SK-N-SH (cell line): ENCODE measurements around the gene ALDH1L2. TPM values are rescaled to one million over a fixed set of nuclear protein-coding genes. Genes with fewer than 3 reads are reported as not detected.
A peak's percentile ranks its signal among the peaks of the same experiment; 100 is the strongest.

Experiments
- CTCF ChIA-PET: fragments of 300-600, 350-600 bp; formaldehyde crosslinking; extraction: SDS; loops from one replicate; lab custom pipeline; 2021; lab: Yijun Ruan, JAX
- POLR2A ChIA-PET: fragments of 350-600 bp; sonication (Branson Sonifier 250); formaldehyde crosslinking; extraction: SDS; loops from one replicate; lab custom pipeline; 2020; ENCODE audit warnings: antibody characterized with exemption, inconsistent platforms; lab: Yijun Ruan, JAX
- DNase-seq: peaks from one replicate; pipeline ENCODE4 v3.0.0; 2012
- H2AFZ ChIP-seq: fragments of 200-600 bp; sonication (generic); 2 replicates; pipeline ENCODE4 v1.8.1; 2016; ENCODE audit warnings: antibody characterized with exemption, mild to moderate bottlenecking, low read depth
- H3F3A ChIP-seq: fragments of 200-600 bp; sonication (generic); replicated peaks from 2 replicates; pipeline ENCODE3; 2016; ENCODE audit warnings: antibody characterized with exemption, mild to moderate bottlenecking; ENCODE audit not compliant: insufficient read depth
- H3K27ac ChIP-seq, 2 experiments: fragments of 200-500 bp in 1 of 2; fragments of 200-600 bp in 1 of 2; sonication (Bioruptor generic) in 1 of 2; sonication (generic), shearing (Covaris generic) in 1 of 2; 2 replicates each; pipeline versions ENCODE4 v1.5.1 to v1.6.1; 2014 to 2016; ENCODE audit warnings: low read depth in 2 of 2, inconsistent platforms in 1 of 2, low read length in 1 of 2, mild to moderate bottlenecking in 1 of 2, mixed read lengths in 1 of 2
- H3K27me3 ChIP-seq: fragments of 200-600 bp; sonication (generic), shearing (Covaris generic); 2 replicates; pipeline ENCODE4 v1.6.1; 2016; ENCODE audit warnings: mixed run types; ENCODE audit not compliant: insufficient read depth
- H3K36me3 ChIP-seq, 2 experiments: fragments of 200-500 bp in 1 of 2; fragments of 200-600 bp in 1 of 2; sonication (Bioruptor generic) in 1 of 2; sonication (generic) in 1 of 2; replicated peaks in 1 of 2; 2 replicates each; pipeline versions ENCODE3 to v1.5.1; 2014 to 2016; ENCODE audit warnings: low read length in 1 of 2, mild to moderate bottlenecking in 1 of 2; ENCODE audit not compliant: insufficient read depth in 2 of 2, control insufficient read depth in 1 of 2
- H3K4me1 ChIP-seq, 2 experiments: fragments of 200-500 bp in 1 of 2; fragments of 200-600 bp in 1 of 2; sonication (Bioruptor generic) in 1 of 2; sonication (generic), shearing (Covaris generic) in 1 of 2; 2 replicates each; pipeline versions ENCODE4 v1.5.1 to v1.6.1; 2014 to 2016; ENCODE audit warnings: low read depth in 1 of 2, low read length in 1 of 2, mixed run types in 1 of 2; ENCODE audit not compliant: insufficient read depth in 2 of 2, control insufficient read depth in 1 of 2
- H3K4me2 ChIP-seq: fragments of 200-600 bp; sonication (generic), shearing (Covaris generic); 2 replicates; pipeline ENCODE4 v1.6.1; 2017; ENCODE audit warnings: mixed run types
- H3K4me3 ChIP-seq, 2 experiments: fragments of 200-500 bp in 1 of 2; fragments of 200-600 bp in 1 of 2; sonication (Bioruptor generic) in 1 of 2; sonication (generic), shearing (Covaris generic) in 1 of 2; 2 replicates each; pipeline versions ENCODE4 v1.5.1 to v1.8.1; 2014 to 2016; ENCODE audit warnings: low read depth in 2 of 2, inconsistent platforms in 1 of 2, low read length in 1 of 2, mild to moderate bottlenecking in 1 of 2, mixed read lengths in 1 of 2, moderate library complexity in 1 of 2
- H3K79me2 ChIP-seq: fragments of 200-600 bp; sonication (generic); 2 replicates; pipeline ENCODE4 v1.8.1; 2017; ENCODE audit warnings: mild to moderate bottlenecking; ENCODE audit not compliant: insufficient read depth
- H3K9ac ChIP-seq: fragments of 200-600 bp; sonication (generic); 2 replicates; pipeline ENCODE4 v1.6.1; 2017; ENCODE audit warnings: mixed run types
- H3K9me2 ChIP-seq: fragments of 200-600 bp; sonication (generic); 2 replicates; pipeline ENCODE4 v1.6.1; 2017; ENCODE audit warnings: mixed run types
- H3K9me3 ChIP-seq: fragments of 200-600 bp; sonication (generic); 2 replicates; pipeline ENCODE4 v1.6.1; 2017; ENCODE audit warnings: mixed run types, mild to moderate bottlenecking, moderate library complexity
- H4K20me1 ChIP-seq: fragments of 200-600 bp; sonication (generic); 2 replicates; pipeline ENCODE4 v1.6.1; 2017; ENCODE audit warnings: mild to moderate bottlenecking, mixed run types; ENCODE audit not compliant: insufficient read depth
- CHD2 ChIP-seq: fragments of 150-350 bp; IDR thresholded peaks from 2 replicates; pipeline ENCODE4 v1.6.1; 2018; ENCODE audit warnings: low read length; ENCODE audit not compliant: partially characterized antibody
- ELF1 ChIP-seq: IDR thresholded peaks from 2 replicates; pipeline ENCODE4 v1.4.0; 2012
- MXI1 ChIP-seq: IDR thresholded peaks from 2 replicates; pipeline ENCODE4 v1.6.1; 2012; ENCODE audit warnings: mild to moderate bottlenecking, low read depth, low read length, improper control_type of control experiment
- POLR2AphosphoS5 ChIP-seq: IDR thresholded peaks from 2 replicates; pipeline ENCODE4 v1.6.1; 2012; ENCODE audit warnings: low read depth, low read length
- TAF1 ChIP-seq: IDR thresholded peaks from 2 replicates; pipeline ENCODE4 v1.6.1; 2012; ENCODE audit warnings: low read depth, mild to moderate bottlenecking, low read length, moderate library complexity, borderline replicate concordance
- YY1 ChIP-seq: IDR thresholded peaks from 2 replicates; pipeline ENCODE4 v1.4.0; 2012; ENCODE audit warnings: low read depth, mild to moderate bottlenecking
- WGBS: methylation state at CpG from one replicate; pipeline ENCODE4 v1.1.6; 2017; ENCODE audit warnings: low lambda C conversion rate; 5-methylcytosine and 5-hydroxymethylcytosine counted together
- polyA plus RNA-seq, 3 experiments: library from polyadenylated mRNA; depleted of rRNA; stranded (reverse); fragments of >200 nt; gene quantifications; 2 replicates each; pipeline ENCODE4 v1.2.3, GENCODE V29; 2012
- TF ChIP-seq, protein P1 (sequence below): IDR thresholded peaks from 2 replicates; pipeline ENCODE4 v1.4.0; 2012; ENCODE audit warnings: low read depth
- TF ChIP-seq, protein P2 (sequence below): fragments of 150-350 bp; IDR thresholded peaks from 2 replicates; pipeline ENCODE4 v1.6.1; 2017; ENCODE audit warnings: antibody characterized with exemption, low read length, low read depth, borderline replicate concordance

Gene ALDH1L2
- polyA plus RNA-seq (2012; rRNA removed), result 1.9 and 3.4 TPM in 2 replicates
- 2.2 TPM in 2 replicates for polyA plus RNA-seq (2012; cell fraction: cytosol; rRNA removed)
- polyA plus RNA-seq (2012; cell fraction: nucleus; rRNA removed), result 2.2 and 4.8 TPM in 2 replicates

DNA sequence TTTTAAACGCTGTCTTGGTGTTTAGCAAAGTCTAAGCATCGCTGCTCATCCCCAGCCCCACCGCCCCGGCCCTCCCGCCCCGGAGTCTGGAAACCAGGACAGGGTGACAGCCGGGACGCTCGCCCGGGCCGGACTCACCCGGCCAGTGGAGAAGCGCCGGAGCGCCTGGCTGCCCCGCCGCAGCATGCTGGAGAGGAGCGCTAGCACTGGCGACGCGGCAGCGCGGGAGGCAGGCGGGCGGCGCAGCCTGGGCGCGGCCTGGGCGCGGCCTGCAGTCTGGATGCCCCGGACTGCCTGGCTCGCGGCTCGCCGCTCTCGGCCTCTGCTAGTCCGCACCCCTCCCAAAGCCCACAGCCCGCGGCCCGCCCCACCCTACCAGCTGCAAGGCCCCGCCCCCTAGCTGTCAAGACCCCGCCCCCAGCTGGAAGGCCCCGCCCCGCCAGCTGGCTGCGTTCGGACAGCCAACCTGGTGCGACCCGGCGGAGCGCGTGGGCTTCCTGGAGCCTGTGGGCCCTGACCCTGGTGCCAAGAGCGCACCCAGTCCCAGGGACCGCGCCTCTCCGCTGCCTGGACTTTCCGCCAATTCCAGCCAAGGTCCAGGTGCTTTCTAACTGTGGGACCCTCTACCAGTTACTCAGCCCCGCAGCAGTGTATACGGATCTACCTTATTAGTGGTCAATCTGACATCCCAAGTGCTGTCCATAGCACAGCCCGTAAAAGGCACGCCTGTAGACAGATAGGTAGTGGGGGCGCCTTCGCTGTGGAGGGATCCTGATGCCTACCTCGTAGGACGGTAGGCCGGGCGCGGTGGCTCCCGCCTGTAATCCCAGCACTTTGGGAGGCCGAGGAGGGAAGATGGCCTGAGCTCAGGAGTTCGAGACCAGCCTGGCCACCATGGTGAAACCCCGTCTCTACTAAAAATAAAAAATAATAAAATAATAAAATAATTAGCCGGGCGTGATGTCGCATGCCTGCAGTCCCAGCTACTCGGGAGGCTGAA, at the start of gene ALDH1L2:
Gene ALDH1L2 (minus strand): TSS at position 208 of the 1,000 bp plus-strand sequence. CDS start 22 bp downstream, at position 186.
- CTCF ChIA-PET, result interaction anchor here (1.0 to 1.1 kb wide), 2 partner anchors 17 to 22 kb away, joined by 3 to 4 read pairs; no protein-coding TSS in a partner anchor
- Histone ChIP-seq H2AFZ (peak within 1 kb of the TSS; percentile 96), H3K36me3 (no peaks in the 10 kb centered on the region), H3K4me3 (peak within 1 kb of the TSS; percentile 51 to 76), H3K27me3 (no peaks in the 10 kb centered on the region), H3K9me3 (no peaks in the 10 kb centered on the region), H3F3A (peaks cover 8% of the 10 kb centered on the region), H3K9me2 (no peaks in the 10 kb centered on the region), H3K9ac (peak within 1 kb of the TSS; percentile 61; the same call in 1 of the 2 replicates), H3K27ac (peak within 1 kb of the TSS in 1 of 2 experiments; percentile 0; a peak in 2 of 4 replicates)
- 60% methylated on average over 41 of the region's 75 CpGs for WGBS
- TF ChIP-seq ELF1 (no peak), MXI1 (peak; percentile 66; the same call in 1 of the 2 replicates), TAF1 (peak; percentile 65; the same call in 1 of the 2 replicates), CHD2 (peak; percentile 26)
- TF ChIP-seq, protein P1, sequence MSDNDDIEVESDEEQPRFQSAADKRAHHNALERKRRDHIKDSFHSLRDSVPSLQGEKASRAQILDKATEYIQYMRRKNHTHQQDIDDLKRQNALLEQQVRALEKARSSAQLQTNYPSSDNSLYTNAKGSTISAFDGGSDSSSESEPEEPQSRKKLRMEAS, result peak; percentile 54; the same call in 1 of the 2 replicates
- TF ChIP-seq, all 33 proteins: peak for 4
- Histone ChIP-seq H3K79me2 (no peaks in the 10 kb centered on the region), H3K4me1 (peaks cover 0 to 11% of the 10 kb centered on the region in 2 experiments; a peak in 1 of 4 replicates), H3K4me2 (peak within 1 kb of the TSS; percentile 95), H4K20me1 (no peaks in the 10 kb centered on the region)
- POLR2A ChIA-PET, result interaction anchor here (1.9 kb wide), 1 partner anchor 23 kb away, joined by 13 read pairs; the partner anchor contains the start of gene WASHC4
- peak; percentile 95 for DNase-seq

DNA sequence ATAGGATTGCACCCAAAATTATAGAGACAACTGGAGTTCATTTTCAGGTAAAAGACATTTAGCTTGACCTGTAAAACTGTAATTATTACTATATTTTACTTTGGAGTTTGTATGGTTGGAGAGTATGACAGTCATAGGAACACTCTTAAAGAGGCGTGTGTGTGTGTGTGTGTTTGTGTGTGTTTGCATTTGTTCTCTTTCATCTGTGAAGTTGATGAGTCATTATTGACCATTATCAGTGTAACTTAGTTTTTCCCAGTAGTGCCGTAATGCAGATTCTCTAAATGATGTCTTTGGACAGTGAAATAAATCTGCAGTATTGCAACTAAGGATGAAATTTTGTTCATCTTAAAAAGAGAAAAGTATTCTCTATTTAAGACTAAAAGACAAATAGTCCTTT, 36.3 kb upstream of the ALDH1L2 start:
- H3K27ac ChIP-seq, result no peak overlapping the region
- H2AFZ ChIP-seq, result no peak overlapping the region
- no peaks in the 10 kb centered on the region for H3K4me1 ChIP-seq
- H3K9me3 ChIP-seq, result no peaks in the 10 kb centered on the region
- H3K79me2 ChIP-seq, result peaks cover 19% of the 10 kb centered on the region; the same call in 1 of the 2 replicates
- 86% methylated on average over 2 of the region's 2 CpGs for WGBS
- H4K20me1 ChIP-seq, result no peaks in the 10 kb centered on the region
- ChIA-PET POLR2A (no interaction called here), CTCF (interaction anchor here (1.1 kb wide), 1 partner anchor 9 kb away, joined by 5 read pairs; no protein-coding TSS in a partner anchor)
- H3K27me3 ChIP-seq, result no peaks in the 10 kb centered on the region
- H3K4me2 ChIP-seq, result no peak overlapping the region
- DNase-seq, result no peak
- H3K9ac ChIP-seq, result no peak overlapping the region
- H3K36me3 ChIP-seq, result peaks cover 89 to 97% of the 10 kb centered on the region in 2 experiments
- no peaks in the 10 kb centered on the region for H3K9me2 ChIP-seq
- TF ChIP-seq, protein P2, sequence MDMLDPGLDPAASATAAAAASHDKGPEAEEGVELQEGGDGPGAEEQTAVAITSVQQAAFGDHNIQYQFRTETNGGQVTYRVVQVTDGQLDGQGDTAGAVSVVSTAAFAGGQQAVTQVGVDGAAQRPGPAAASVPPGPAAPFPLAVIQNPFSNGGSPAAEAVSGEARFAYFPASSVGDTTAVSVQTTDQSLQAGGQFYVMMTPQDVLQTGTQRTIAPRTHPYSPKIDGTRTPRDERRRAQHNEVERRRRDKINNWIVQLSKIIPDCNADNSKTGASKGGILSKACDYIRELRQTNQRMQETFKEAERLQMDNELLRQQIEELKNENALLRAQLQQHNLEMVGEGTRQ, result no peak
- no peak for TF ChIP-seq TAF1
- no peak for TF ChIP-seq POLR2AphosphoS5
- no peak for TF ChIP-seq YY1
- peaks cover 7% of the 10 kb centered on the region for H3F3A ChIP-seq
- no peak overlapping the region for H3K4me3 ChIP-seq
